ENCODE data around the gene GLP2R. TPM values are rescaled to one million over a fixed set of nuclear protein-coding genes. Genes with fewer than 3 reads are reported as not detected.

Gene GLP2R
- total RNA-seq, 1 donor, result not detected

GRCh38 chr17:9890124-9890523 lies 64.4 kb downstream of the GLP2R start:
- no peak for TF ChIP-seq CTCF (IDR thresholded peaks at IDR 0.05; ENCODE audit: insufficient read depth, low read length)
- DNase-seq (ENCODE audit: low read depth), result no peak
- no peak overlapping the region for H3K4me3 ChIP-seq (ENCODE audit: low read depth, low read length)

- H3K4me3 ChIP-seq (ENCODE audit: low read depth, low read length), result no peak overlapping the region
- peak; percentile 12 for DNase-seq (ENCODE audit: low read depth)
- TF ChIP-seq CTCF (IDR thresholded peaks at IDR 0.05; ENCODE audit: insufficient read depth, low read length), result no peak
Observed at GRCh38 chr17:9893411-9894012, 67.8 kb downstream of the GLP2R start.

- H3K4me3 ChIP-seq (ENCODE audit: low read depth, low read length), result no peak overlapping the region
- no peak for DNase-seq (ENCODE audit: low read depth)
- no peak for TF ChIP-seq CTCF (IDR thresholded peaks at IDR 0.05; ENCODE audit: insufficient read depth, low read length)
Observed at GRCh38 chr17:9894231-9894630, 68.5 kb downstream of the GLP2R start.

GRCh38 chr17:9895923-9896322 lies 70.2 kb downstream of the GLP2R start:
- no peak for TF ChIP-seq CTCF (IDR thresholded peaks at IDR 0.05; ENCODE audit: insufficient read depth, low read length)
- DNase-seq (ENCODE audit: low read depth), result no peak
- H3K4me3 ChIP-seq (ENCODE audit: low read depth, low read length), result no peak overlapping the region

DNA sequence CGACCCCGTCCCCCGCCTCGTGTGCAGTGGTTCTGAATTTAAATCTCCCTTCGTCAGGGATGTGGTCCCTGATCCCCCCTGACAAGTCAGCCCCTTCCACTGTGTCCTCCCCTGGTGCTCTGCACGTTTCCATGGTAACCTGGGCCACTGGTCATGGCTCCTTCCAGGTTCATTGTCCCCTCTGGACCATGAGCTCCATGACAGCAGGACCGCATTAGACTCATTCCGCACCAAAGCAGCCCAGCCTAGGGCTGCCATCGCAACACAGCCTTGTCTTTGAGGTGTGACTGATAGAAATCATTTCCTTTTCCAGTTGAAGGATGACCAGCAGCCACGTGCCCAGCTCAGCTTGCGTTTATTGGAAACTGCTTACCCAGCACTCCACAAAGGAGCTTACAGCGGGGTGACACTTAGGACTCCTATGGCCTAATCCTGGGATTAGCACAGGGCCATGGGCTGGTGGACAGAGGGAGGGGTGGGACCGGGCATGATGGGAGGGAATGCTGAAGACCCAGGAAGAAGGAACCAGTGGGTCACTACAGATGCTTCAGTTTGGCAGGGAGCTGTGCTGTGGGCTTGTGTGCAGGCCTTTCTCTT lies 71.7 kb downstream of the GLP2R start:
- no peak for TF ChIP-seq CTCF (IDR thresholded peaks at IDR 0.05; ENCODE audit: insufficient read depth, low read length)
- no peak overlapping the region for H3K4me3 ChIP-seq (ENCODE audit: low read depth, low read length)
- DNase-seq (ENCODE audit: low read depth), result no peak

GRCh38 chr17:9898812-9899211 lies 73.1 kb downstream of the GLP2R start:
- H3K4me3 ChIP-seq (ENCODE audit: low read depth, low read length), result no peak overlapping the region
- TF ChIP-seq CTCF (IDR thresholded peaks at IDR 0.05; ENCODE audit: insufficient read depth, low read length), result no peak
- DNase-seq (ENCODE audit: low read depth), result no peak
